Measurements from ENCODE around the gene ENO2.
A peak's percentile ranks its signal among the peaks of the same experiment; 100 is the strongest.
"Not testable (repeated sequence)": the region's sequence is repeated elsewhere in the genome, so short reads cannot be mapped to it uniquely, and the experiment has no call there.

ENO2 gene

DNA sequence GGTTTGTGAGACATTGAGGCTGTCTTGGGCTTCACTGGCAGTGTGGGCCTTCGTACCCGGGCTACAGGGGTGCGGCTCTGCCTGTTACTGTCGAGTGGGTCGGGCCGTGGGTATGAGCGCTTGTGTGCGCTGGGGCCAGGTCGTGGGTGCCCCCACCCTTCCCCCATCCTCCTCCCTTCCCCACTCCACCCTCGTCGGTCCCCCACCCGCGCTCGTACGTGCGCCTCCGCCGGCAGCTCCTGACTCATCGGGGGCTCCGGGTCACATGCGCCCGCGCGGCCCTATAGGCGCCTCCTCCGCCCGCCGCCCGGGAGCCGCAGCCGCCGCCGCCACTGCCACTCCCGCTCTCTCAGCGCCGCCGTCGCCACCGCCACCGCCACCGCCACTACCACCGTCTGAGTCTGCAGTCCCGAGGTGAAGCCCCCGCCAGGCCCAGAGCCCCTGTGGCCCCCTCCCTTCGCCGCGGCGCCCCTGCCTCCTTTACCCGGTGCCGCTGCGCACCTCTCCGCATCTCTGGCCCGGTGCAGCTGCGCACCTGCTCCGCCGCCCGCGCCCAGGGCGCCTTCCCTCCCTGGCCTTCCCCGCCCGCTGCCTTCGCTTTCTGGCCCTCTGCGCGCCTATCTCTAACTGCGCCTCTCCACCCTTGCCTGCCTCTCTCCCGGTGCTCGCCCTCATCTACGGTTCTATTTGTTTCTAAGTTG is at the start of gene ENO2:
Gene ENO2 (plus strand): TSS at position 335 of the 701 bp plus-strand sequence. CDS start 1,253 bp downstream, outside the sequence.
- DNase-seq, result peak; percentile 82

DNA sequence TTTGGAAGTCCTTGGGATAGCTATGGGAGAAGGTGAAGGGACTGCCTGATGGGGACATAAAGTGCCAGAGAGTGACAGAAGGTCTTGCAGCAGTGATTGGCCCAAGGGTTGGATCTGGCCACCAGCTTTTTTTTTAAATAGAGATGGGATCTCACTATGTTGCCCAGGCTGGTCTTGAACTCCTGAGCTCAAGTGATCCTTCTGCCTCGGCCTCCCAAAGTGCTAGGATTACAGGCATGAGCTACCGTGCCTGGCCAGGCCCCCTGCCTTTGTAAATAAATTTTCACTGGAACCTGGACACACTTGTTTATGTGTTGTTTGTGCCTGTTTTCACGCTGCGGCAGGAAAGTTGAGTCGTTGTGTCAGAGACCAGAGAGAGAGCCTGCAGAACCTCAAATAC is 49.1 kb upstream of the ENO2 start:
- not testable (repeated sequence) for DNase-seq

DNA sequence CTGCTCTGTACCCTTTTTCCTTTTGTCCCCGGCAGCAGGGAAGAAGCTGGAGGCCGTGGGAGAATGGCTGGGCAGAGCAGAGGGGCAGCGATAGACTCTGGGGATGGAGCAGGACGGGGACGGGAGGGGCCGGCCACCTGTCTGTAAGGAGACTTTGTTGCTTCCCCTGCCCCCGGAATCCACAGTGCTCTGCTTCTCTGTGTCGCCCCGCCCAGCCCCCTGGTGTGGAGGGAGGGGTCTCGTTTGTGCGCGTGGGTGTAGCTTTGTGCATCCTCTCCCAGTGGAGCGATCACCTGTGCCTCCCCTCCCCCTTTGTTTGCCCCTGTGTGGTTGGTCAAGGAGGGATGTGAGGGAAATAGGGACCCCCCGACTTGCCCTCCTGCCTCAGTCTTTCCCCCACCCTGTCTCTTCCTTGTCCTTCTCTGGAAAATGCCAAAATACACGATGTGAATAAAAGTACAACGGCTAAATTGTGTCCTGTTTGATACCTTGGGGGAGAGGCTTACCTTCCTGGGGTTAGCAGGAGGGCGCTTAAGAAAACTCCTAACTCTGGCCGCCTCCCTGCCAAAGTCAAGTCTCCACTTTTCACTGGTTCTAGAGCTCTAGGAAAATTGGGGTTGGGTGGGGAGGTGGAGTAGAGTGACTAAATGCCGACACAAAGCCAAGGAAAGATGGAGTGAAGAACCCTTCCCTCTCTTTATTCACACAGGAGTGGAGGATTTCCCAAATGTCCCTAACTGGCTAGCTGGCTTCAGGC is 48.0 kb upstream of the ENO2 start:
- DNase-seq, result no peak

DNA sequence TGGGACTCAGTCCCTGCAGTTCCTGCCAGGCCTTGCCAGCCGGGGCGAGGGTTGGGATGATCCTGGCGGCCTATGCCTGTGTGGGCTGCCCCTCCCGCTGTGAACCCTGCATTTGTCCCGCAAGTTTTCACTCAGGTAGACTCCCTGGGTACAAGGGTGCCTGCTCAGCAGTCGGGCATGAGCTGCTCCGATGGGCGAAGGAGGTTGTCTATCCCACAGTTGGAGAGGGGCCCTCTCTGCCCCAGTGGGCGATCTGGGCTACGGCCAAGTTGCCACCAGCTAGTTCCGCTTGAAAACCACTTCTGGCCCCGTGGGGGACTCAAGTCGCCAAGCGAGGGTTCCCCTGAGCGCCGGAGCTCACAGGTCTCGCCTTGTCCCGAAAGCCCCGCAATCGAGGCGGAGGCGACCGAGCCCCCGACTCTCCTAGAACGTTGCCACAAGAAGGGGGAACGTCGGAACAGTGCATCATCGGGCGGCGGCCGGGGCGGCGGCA is 47.4 kb upstream of the ENO2 start:
- peak; percentile 13 for DNase-seq

DNA sequence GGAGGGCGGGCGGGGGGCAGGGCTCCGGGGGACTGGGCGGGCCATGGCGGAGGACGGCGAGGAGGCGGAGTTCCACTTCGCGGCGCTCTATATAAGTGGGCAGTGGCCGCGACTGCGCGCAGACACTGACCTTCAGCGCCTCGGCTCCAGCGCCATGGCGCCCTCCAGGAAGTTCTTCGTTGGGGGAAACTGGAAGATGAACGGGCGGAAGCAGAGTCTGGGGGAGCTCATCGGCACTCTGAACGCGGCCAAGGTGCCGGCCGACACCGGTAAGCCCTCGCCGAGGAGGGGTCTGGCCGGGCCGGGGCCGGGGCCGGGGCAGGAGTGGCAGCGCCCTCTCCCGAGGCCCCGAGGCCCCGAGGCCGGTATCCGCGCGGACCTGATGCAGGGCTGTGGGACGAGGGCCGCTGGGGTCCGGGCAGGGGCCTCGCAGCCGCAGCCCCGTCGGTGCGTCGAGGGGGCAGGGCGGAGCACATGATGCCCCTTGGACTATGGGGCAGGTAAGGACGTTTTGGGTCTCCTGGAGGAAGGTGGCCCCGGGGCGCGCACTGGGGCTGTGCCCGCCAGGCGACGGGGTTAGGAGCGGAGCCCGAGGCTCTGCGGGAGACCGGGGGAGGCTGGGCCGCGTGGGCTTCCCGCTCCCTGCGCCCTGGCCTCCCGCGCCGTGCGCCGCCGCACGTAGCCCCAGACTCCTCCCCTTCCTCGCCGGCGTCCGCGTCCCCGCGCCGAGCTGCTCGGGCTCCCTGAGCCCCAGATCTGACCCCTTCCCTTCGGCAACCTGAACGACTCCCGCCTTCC is 46.8 kb upstream of the ENO2 start, which contains the start of gene TPI1:
Gene TPI1 (plus strand): TSS at position 119 of the 798 bp plus-strand sequence. CDS start 36 bp downstream, at position 155.
- peak; percentile 81 for DNase-seq

DNA sequence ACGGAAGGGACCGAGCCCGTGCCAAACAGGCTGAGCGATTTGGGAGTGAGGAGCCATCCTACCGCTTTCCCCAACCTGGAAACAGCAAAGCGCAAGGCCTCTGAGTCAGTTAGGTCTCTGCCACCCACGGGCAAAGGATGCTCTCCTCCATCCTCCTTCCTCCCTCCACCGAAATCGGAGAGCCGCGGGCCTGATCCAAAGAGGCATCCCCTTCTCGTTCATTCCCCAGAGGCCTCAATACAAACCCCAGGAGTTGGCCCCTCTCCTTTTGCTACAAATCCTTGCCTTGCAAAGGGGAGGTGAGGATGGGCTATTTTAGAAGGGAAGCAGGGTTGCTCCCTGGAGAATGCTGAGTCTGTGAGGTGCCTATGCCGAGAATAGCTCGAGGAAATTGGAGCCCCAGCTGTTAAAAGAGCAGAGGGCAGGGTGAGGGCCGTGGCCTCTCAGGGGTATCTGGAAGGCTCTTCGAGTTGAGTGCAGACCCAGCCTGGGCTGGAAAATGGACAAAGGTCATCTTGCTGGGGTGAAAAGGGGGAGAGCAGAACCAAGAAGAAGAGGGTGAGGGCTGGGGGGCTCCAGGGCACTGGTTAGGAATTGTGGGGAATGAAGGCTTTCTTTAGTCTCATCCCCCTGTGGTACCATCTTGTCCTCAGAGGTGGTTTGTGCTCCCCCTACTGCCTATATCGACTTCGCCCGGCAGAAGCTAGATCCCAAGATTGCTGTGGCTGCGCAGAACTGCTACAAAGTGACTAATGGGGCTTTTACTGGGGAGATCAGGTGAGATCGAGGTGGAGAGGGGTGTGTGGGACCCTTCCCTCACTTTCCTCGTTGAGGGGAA is 46.0 kb upstream of the ENO2 start:
- peak; percentile 19 for DNase-seq

DNA sequence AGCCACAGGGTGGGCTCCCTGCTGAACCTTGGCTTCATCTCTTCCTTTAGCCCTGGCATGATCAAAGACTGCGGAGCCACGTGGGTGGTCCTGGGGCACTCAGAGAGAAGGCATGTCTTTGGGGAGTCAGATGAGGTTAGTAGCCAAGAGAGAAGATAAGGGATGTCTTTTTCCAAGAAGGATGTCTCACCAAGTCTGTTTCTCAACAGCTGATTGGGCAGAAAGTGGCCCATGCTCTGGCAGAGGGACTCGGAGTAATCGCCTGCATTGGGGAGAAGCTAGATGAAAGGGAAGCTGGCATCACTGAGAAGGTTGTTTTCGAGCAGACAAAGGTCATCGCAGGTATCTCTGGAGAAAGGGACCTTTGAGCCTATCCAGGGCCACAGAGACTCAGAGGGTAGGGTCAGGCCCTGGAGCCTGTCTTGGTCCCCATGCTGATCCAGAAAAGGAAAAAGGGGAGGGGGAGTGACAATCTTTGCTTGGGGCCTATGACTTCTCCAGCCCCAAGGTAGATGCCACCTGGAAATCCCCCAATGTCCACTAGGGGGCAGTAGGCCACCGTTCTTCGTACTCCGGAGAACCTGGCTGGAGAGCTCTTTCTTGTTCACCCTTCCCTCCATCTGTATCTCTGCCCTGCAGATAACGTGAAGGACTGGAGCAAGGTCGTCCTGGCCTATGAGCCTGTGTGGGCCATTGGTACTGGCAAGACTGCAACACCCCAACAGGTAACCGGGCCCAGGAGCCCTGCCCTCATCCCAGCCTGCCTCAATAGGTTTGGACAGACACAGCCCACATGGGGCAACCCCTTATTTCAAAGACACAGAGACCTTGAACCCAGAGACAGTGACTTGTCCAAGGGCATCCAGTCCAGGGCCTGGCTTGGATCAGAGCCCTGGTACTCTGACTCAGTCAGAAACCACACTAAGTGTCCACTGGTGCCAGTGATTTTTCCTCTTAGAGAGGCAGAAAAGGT is 45.0 kb upstream of the ENO2 start:
- DNase-seq, result peak; percentile 84

DNA sequence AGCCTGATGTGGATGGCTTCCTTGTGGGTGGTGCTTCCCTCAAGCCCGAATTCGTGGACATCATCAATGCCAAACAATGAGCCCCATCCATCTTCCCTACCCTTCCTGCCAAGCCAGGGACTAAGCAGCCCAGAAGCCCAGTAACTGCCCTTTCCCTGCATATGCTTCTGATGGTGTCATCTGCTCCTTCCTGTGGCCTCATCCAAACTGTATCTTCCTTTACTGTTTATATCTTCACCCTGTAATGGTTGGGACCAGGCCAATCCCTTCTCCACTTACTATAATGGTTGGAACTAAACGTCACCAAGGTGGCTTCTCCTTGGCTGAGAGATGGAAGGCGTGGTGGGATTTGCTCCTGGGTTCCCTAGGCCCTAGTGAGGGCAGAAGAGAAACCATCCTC is 44.1 kb upstream of the ENO2 start:
- not testable (repeated sequence) for DNase-seq

DNA sequence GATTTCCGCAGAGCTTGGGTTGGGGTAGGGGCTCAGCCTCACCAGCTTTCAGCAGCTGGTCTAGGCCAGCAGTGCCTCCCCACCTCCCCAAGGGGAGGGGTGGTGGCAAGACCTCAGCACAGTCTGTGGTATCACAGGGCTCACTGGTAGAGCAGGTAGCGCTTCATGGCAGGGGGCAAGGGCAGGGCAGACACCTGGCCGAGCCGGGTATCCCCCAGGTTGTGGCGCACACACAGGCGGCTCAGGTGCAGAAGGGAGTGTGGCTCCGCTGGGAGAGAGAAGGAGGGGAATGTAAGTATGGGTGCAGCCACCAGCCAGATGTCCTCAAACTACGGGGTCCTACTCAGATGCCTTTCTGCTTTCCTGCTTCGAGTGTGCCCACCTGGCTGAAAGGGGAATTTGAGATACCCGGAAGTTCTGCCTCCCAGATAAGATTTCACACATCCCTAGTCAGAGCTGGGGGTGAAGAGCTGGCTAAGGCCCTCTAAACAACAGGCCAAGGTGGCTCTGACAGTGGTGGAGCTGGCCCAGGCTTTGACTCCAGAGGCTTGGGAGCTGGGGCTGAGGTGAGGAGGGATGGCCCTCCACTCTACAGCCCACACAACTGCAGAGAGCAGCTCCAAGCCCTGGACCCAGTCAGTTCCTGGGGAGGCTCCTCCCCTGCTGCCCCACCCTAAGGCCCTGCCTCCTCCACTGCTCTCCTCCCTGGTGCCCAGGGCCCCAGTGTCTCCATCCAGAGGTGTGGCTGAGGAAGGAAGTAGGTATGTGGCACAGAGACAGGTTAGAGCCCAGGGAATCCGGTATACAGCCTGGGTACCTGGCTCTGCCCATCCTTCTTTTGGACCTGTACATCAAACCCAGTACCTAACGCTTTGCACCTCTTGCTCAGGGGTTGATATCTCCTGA is 43.1 kb upstream of the ENO2 start:
- DNase-seq, result peak; percentile 53

DNA sequence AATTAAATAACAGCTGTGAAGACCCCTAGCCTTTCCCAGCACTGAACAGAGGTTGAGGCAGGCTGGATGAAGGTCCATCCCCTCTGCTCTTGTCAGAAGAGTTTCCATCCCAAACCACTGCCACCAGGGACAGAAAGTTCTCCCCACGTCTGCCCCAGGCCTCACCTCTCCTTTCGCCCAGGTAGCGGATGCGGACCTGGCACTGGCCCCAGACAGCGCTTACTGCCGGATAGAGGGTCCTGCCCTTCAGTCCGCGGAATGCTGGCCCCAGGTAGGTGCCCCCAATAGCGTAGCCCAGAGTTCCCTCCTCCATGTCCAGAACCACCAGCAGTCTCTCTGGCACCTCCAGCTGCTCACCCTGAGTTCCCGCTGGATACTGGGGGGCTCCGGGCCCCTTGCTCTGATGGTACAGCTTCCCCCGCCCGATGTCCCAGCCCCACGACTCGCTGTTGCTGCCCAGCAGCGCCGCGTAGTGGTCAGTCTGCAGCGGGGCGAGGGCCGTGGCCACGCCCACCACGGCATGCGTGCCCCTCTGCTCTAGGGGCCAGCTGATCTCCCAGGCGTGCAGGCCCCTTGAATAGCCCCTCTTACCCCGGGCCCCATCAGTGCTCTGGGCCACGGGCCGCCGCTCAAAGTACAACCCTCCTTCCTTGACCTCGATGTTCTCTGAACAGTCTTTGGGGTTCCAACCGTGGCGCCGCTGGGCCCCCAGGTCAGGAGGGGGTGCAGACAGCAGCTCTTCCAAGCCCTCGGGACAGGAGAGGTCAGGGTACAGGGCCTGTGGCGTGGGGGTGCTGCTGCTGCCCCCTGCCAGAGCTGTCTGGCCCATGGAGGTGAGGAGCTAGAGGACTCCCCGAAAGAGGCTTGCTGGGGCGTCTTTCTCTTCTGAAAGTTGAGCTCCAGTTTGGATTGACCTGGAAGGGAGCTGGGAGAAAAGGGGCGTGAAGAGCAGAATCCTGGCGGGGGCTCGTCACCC is 42.0 kb upstream of the ENO2 start:
- DNase-seq, result peak; percentile 82

DNA sequence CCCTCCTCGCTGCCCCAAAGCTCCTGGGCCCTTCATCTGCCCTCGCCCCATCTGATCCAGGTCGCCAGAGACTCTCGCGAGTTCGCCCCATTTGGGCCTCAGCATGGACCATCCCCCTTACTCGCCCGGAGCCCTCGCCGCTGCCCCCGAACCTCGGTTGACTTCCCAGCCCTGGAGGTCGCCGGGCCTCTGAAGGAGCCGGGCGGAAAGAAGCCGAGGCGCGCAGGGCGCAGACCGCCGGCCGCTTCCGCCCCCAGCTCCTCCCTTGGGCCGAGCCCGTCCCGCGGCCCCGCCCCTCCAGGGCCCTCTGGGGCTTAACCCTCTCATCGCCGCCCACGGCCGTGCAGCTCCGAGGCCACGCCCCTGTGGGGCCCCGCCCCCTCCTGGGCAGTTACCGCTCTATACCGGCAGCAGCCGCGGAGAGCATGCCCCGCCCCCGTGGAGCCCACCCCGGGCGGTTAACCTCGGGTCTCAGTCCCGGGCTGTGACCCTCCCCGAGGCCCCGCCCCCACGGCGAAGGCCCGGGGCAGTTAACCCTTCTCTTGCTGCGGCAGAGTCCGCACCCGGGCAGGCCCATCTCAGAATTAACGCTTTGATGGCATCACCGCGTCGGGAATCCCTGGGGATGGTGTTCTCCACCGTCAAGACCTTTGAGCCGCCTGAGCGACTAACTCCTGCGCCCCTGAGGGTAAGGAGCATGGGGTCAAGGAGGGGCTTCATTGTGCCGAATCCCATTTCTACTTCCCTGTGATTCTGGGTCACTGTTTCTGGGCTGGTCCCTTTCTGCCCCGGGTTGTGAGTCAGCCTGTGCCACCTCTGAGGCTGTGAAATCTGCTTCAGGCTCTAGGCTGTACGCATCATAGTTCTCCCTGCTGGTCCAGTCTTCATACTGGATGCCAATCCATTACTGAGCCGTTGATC is 41.0 kb upstream of the ENO2 start, which contains the start of gene SPSB2:
Gene SPSB2 (minus strand): TSS at position 210 of the 921 bp plus-strand sequence. CDS start 402 bp downstream, outside the sequence.
- peak; percentile 98 for DNase-seq

DNA sequence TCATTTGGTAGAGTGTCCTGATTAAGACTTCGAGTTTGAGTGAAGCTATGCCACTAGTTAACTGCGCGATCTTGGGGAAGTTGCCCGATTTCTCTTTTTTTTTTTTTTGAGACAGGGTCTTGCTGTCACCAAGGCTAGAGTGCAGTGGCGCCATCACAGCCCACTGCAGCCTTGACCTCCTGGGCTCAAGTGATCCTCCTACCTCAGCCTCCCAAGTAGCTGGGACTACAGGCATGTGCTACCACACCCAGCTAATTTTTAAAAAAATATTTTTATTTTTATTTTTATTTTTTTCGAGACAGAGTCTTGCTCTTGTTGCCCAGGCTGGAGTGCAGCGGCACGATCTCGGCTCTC is 40.4 kb upstream of the ENO2 start:
- not testable (repeated sequence) for DNase-seq

DNA sequence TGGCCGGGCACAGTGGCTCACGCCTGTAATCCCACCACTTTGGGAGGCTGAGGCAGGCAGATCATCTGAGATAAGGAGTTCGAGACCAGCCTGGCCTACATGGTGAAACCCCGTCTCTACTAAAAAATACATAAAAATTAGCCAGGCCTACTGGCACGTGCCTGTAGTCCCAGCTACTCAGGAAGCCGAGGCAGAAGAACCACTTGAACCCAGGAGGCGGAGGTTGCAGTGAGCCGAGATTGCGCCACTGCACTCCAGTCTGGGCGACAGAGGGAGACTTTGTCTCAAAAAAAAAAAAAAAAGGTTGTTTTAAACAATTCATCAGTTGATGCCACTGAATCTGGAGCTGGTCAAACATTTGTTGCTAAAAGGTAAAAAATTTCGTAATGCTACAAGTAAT is 34.6 kb upstream of the ENO2 start:
- not testable (repeated sequence) for DNase-seq

DNA sequence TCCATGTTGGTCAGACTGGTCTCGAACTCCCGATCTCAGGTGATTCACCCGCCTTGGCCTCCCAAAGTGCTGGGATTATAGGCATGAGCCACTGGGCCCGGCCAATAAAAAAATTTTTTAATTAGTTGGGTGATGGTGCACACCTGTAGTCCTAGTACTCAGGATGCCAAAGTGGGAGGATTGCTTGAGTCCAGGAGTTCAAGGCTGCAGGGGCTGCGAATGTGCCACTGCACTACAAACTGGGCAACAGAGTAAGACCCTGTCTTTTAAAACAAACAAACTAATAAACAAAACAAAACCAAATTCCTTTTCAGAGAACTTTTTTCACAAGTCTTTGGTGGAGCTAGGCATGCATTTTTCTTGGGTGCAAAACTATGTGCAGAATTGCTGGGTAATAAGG is 31.1 kb upstream of the ENO2 start:
- DNase-seq, result no peak

DNA sequence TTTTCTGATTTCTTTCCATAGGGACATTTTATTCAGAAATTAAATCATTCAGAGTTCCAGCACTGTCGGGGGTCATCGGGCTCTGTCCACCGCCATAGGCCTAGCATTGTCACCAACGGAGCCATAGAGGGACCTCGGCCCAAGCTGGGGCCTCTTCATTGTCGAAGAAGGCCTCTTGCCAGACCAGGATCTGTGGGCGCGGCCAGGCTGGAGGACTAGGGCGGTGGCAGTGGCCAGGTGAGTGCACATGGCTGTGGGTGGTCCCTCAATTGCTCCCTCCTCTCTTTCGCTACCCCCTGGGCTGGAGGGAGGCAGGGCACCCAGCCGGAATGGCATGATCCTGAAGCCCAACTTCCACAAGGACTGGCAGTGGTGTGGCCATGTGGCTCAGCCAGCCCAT is 30.7 kb upstream of the ENO2 start:
- no peak for DNase-seq

DNA sequence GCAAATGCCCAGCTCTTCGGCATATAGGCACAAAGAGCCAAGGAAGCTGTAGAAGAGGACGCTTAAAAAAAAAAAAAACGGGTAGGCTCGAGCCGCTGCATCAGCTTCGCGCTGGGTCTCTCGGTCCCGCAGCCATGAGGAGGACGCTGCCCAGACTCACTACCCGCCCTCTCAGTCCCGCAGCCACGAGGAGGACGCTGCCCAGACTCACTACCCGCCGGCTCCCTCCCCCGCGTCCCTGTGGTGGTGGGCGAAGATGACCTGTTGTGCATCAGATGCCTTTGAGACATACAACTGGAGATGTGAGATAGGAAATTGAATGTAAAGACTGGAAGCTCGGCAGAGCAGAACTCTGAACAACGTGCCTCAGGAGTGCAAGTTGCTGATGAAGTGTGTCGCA is 29.8 kb upstream of the ENO2 start:
- DNase-seq, result no peak

All from stimulated activated CD4-positive, alpha-beta T cell treated with anti-CD3 and anti-CD28 coated beads, Interleukin-1b, Interleukin-23, amount 100 ng/mL, for 48 hours (primary cell).